Mucosa of descending colon (tissue), 3 donors: ENCODE measurements around the gene CD200R1. TPM values are rescaled to one million over a fixed set of nuclear protein-coding genes. Genes with fewer than 3 reads are reported as not detected.

Source experiments
- ATAC-seq: fragments of 200-7000 bp; cut with Tn5 transposase; one replicate; pipeline ENCODE4 v1.9.1; 2020; ENCODE audit warnings: mild to moderate bottlenecking, moderate library complexity
- DNase-seq, 3 donors: peaks; one replicate each; pipeline ENCODE4 v3.0.0-alpha.2; 2020
- H3K36me3 ChIP-seq: fragments of 200-600 bp; one replicate; pipeline ENCODE4 v1.8.0; 2021; ENCODE audit warnings: low read depth, mild to moderate bottlenecking
- H3K4me1 ChIP-seq: fragments of 200-600 bp; one replicate; pipeline ENCODE4 v1.8.0; 2021; ENCODE audit warnings: low read depth, mild to moderate bottlenecking
- H3K4me3 ChIP-seq: fragments of 200-600 bp; one replicate; pipeline ENCODE4 v1.8.0; 2021; ENCODE audit warnings: mild to moderate bottlenecking
- H3K9me3 ChIP-seq: fragments of 200-600 bp; one replicate; pipeline ENCODE4 v1.8.0; 2021; ENCODE audit warnings: mild to moderate bottlenecking
- intact Hi-C, 2 donors: fragments of 100-400 bp; cut with DNase I in 1 of 2; cut with micrococcal nuclease in 1 of 2; formaldehyde crosslinking; loops; one replicate each; pipeline versions ENCODE4 v1.11.0 to v1.11.1; 2022; cut with DNase I, micrococcal nuclease
- total RNA-seq, 3 donors: library from RNA; stranded (reverse); fragmentation: NEBNext Ultra II Directional in 2 of 3; extraction: Animal tissue kit (Norgen Biotek cat#: 25700) in 2 of 3; gene quantifications; one replicate each; pipeline versions ENCODE4 v1.2.1 to v1.2.4, GENCODE V29; 2021 to 2023
- TF ChIP-seq, protein P1 (sequence below): fragments of 200-600 bp; IDR thresholded peaks from one replicate; pipeline ENCODE4 v1.8.0; 2022; ENCODE audit warnings: antibody characterized with exemption, mild to moderate bottlenecking
- donor health status: DM: no; HTN: no; CAD: no; lungs with moderate emphysema.
- donor health status: DM: no; HTN: no; CAD: no.
- donor health status: DM: no; HTN: yes; CAD: no.

CD200R1 gene
- total RNA-seq, 3 donors from 2014 or later: 0.52 to 2.6 (median 1.8) TPM

DNA sequence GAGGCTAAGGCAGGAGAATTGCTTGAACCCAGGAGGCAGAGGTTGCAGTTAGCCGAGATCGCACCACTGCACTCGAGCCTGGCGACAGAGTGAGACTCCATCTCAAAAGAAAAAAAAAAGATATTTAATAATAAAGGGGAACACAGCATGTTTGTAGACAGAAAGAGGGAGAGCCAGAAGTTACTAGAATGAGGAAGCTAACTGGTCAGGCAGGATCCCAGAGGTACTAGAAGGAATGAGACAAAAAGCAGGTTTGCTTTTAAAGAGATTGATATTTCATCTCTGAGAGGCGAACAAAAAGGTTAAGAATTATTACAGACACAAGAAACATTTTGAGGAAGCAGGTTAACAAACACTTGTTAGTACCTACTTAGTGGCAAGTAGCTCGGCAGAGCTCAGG is 9.2 kb downstream of the CD200R1 start:
- no peak for ATAC-seq
- H3K4me1 ChIP-seq: no peaks in the 10 kb centered on the region
- peaks cover 9% of the 10 kb centered on the region for H3K9me3 ChIP-seq
- H3K36me3 ChIP-seq: no peaks in the 10 kb centered on the region
- intact Hi-C loops: no loop called here
- TF ChIP-seq, protein P1, sequence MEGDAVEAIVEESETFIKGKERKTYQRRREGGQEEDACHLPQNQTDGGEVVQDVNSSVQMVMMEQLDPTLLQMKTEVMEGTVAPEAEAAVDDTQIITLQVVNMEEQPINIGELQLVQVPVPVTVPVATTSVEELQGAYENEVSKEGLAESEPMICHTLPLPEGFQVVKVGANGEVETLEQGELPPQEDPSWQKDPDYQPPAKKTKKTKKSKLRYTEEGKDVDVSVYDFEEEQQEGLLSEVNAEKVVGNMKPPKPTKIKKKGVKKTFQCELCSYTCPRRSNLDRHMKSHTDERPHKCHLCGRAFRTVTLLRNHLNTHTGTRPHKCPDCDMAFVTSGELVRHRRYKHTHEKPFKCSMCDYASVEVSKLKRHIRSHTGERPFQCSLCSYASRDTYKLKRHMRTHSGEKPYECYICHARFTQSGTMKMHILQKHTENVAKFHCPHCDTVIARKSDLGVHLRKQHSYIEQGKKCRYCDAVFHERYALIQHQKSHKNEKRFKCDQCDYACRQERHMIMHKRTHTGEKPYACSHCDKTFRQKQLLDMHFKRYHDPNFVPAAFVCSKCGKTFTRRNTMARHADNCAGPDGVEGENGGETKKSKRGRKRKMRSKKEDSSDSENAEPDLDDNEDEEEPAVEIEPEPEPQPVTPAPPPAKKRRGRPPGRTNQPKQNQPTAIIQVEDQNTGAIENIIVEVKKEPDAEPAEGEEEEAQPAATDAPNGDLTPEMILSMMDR: no peak
- DNase-seq: no peak
- no peak overlapping the region for H3K4me3 ChIP-seq

DNA sequence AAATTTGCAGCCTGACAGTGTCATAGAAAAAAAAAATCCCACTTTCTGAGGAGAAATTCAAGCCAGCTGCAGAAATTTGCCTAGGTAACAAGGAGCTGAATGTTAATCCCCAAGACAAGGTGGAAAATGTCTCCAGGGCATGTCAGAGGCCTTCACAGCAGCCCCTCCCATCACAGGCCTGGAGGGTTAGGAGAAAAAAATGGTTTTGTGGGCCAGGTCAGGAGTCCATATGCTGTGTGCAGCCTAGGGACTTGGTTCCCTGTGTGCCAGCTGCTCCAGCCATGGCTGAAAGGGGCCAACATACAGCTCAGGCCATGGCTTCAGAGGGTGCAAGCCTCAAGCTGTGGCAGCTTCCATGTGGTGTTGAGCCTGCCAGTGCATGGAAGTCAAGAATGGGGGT is 11.2 kb downstream of the CD200R1 start:
- TF ChIP-seq, protein P1: no peak
- ATAC-seq (no peak), DNase-seq (no peak)
- H3K9me3 ChIP-seq: peaks cover 9% of the 10 kb centered on the region
- no peaks in the 10 kb centered on the region for H3K4me1 ChIP-seq
- no peaks in the 10 kb centered on the region for H3K36me3 ChIP-seq
- intact Hi-C loops: no loop called here
- H3K4me3 ChIP-seq: no peak overlapping the region

DNA sequence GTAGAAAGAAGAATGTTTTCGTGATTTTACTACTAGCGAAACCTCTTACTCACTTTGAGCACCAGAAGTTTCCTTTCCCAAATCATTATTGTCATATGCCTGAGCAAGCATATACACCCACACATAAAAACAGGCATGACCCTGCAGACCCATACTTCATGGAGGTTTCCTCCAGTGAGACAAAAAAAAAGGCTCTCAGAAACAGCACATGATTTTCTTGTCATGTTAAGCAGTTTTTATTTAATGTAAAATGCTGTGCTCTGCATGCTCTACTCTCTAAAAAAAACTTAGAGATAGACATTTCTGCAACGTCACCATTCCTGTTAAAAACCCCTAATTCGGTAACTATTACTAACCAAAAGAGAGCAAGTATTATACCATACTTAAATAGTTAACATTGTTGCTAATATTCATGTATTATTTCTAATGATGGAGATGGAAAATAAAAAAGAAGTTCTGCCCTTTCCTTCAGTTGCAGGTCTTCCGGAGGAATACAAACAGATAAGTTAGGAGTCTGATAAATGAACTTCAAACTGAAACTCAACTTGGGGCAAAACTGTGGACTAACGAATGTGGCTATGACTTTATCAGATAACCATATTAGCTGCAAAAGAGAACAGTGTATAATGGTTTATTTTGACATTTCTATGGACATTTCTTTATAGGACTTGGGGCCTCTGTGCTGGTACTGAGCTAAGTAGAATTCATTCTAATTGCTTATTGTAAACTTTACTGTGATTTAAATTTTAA is 15.9 kb downstream of the CD200R1 start:
- Histone ChIP-seq H3K9me3 (peaks cover 8% of the 10 kb centered on the region), H3K4me1 (no peaks in the 10 kb centered on the region), H3K4me3 (no peak overlapping the region), H3K36me3 (no peaks in the 10 kb centered on the region)
- ATAC-seq: no peak
- intact Hi-C loops: no loop called here
- TF ChIP-seq, protein P1: no peak
- no peak for DNase-seq

DNA sequence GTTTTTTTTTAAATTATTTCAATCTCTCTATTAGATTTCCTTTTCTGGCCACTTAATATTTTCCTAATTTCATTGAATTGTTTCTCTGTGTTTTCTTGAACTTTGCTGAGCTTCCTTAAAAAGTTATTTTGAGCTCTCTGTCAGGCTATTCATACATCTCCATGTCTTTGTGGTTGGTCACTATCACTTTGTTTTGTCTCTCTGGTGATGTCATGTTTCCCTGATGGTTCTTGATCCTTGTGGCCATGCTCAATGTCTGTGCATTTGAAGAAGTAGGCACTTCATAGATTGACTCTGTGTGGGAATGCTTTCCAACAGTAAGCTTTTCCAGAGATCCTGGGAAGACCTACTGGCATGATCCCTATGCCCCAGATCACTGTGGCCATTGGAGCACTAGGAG is 18.6 kb downstream of the CD200R1 start:
- ATAC-seq: no peak
- DNase-seq: no peak
- Histone ChIP-seq H3K4me1 (no peaks in the 10 kb centered on the region), H3K4me3 (no peak overlapping the region), H3K9me3 (no peaks in the 10 kb centered on the region), H3K36me3 (no peaks in the 10 kb centered on the region)
- intact Hi-C loops: no loop called here
- TF ChIP-seq, protein P1: no peak

DNA sequence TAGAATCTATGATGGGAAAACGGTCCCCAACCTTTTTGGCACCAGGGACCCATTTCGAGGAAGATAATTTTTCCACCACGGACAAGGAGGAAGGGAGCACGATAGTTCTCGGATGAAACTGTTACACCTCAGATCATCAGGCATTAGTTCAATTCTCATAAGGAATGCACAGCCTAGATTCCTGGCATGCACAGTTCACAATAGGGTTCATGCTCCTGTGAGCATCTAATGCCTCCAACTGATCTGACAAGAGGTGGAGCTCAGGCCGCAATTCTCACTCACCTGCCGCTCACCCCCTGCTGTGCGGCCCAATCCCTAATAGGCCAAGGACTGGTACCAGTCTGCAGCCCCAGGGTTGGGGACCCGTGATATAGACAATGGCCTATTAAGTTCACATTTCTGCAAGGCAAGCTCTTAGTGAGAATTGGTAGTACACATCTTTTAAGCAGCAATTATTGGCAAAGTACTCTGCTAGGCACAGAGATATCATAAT is 26.5 kb downstream of the CD200R1 start:
- intact Hi-C loops: no loop called here
- no peak overlapping the region for H3K4me3 ChIP-seq
- TF ChIP-seq, protein P1: no peak
- no peaks in the 10 kb centered on the region for H3K4me1 ChIP-seq
- DNase-seq (no peak), ATAC-seq (no peak)
- no peaks in the 10 kb centered on the region for H3K9me3 ChIP-seq
- no peaks in the 10 kb centered on the region for H3K36me3 ChIP-seq
